ENCODE measurements around the gene GPR135.

The GPR135 gene

GRCh38 chr14:59510001-59510400, 44.8 kb upstream of the GPR135 start:
- TF ChIP-seq EZH2phosphoT487 (IDR thresholded peaks at IDR 0.05; ENCODE audit: borderline replicate concordance, low read length) (no peak), CTCF (IDR thresholded peaks at IDR 0.05; ENCODE audit: low read depth, low read length, poor library complexity, severe bottlenecking) (no peak)
- Histone ChIP-seq H3K36me3 (ENCODE audit: control insufficient read depth, low read length) (no peaks in the 10 kb centered on the region), H3K9me2 (replicated peaks; ENCODE audit: control insufficient read depth, low read length) (no peaks in the 10 kb centered on the region)

GRCh38 chr14:59509101-59509500, 43.9 kb upstream of the GPR135 start:
- Histone ChIP-seq H3K27me3 (ENCODE audit: control insufficient read depth, low read length) (peaks cover 5% of the 10 kb centered on the region; the same call in 1 of the 2 replicates), H3K79me2 (ENCODE audit: control insufficient read depth, low read length) (no peaks in the 10 kb centered on the region), H3K9me3 (ENCODE audit: control insufficient read depth, insufficient read depth, low read length) (no peaks in the 10 kb centered on the region), H4K20me1 (ENCODE audit: control insufficient read depth, insufficient read depth, low read depth, low read length) (no peaks in the 10 kb centered on the region), H3K27ac (ENCODE audit: low read depth, low read length) (no peak overlapping the region), H3K9me2 (replicated peaks; ENCODE audit: control insufficient read depth, low read length) (no peaks in the 10 kb centered on the region), H3K4me3 (ENCODE audit: low read length) (no peak overlapping the region), H3F3A (ENCODE audit: control insufficient read depth, insufficient read depth) (no peaks in the 10 kb centered on the region), H3K4me2 (ENCODE audit: low read length) (no peak overlapping the region), H3K4me1 (ENCODE audit: control insufficient read depth, low read length) (no peaks in the 10 kb centered on the region), H3K36me3 (ENCODE audit: control insufficient read depth, low read length) (peaks cover 2% of the 10 kb centered on the region)
- TF ChIP-seq EZH2phosphoT487 (IDR thresholded peaks at IDR 0.05; ENCODE audit: borderline replicate concordance, low read length) = no peak
- no peak for TF ChIP-seq CTCF (IDR thresholded peaks at IDR 0.05; ENCODE audit: low read depth, low read length, poor library complexity, severe bottlenecking)

More at GRCh38 chr14:59510001-59510400, 44.8 kb upstream of the GPR135 start:
- no peaks in the 10 kb centered on the region for H3K4me1 ChIP-seq (ENCODE audit: control insufficient read depth, low read length)
- H4K20me1 ChIP-seq (ENCODE audit: control insufficient read depth, insufficient read depth, low read depth, low read length) = no peaks in the 10 kb centered on the region
- no peaks in the 10 kb centered on the region for H3K79me2 ChIP-seq (ENCODE audit: control insufficient read depth, low read length)
- H3K4me3 ChIP-seq (ENCODE audit: low read length) = no peak overlapping the region
- H3K27me3 ChIP-seq (ENCODE audit: control insufficient read depth, low read length) = peaks cover 5% of the 10 kb centered on the region; the same call in 1 of the 2 replicates
- no peaks in the 10 kb centered on the region for H3F3A ChIP-seq (ENCODE audit: control insufficient read depth, insufficient read depth)
- no peak overlapping the region for H3K27ac ChIP-seq (ENCODE audit: low read depth, low read length)
- H3K9me3 ChIP-seq (ENCODE audit: control insufficient read depth, insufficient read depth, low read length) = no peaks in the 10 kb centered on the region
- no peak overlapping the region for H3K4me2 ChIP-seq (ENCODE audit: low read length)

- H3K4me2 ChIP-seq (ENCODE audit: low read length) = no peak overlapping the region
- no peaks in the 10 kb centered on the region for H3K9me3 ChIP-seq (ENCODE audit: control insufficient read depth, insufficient read depth, low read length)
- no peaks in the 10 kb centered on the region for H4K20me1 ChIP-seq (ENCODE audit: control insufficient read depth, insufficient read depth, low read depth, low read length)
- TF ChIP-seq CTCF (IDR thresholded peaks at IDR 0.05; ENCODE audit: low read depth, low read length, poor library complexity, severe bottlenecking) (no peak), EZH2phosphoT487 (IDR thresholded peaks at IDR 0.05; ENCODE audit: borderline replicate concordance, low read length) (no peak)
- no peak overlapping the region for H3K4me3 ChIP-seq (ENCODE audit: low read length)
- no peaks in the 10 kb centered on the region for H3K79me2 ChIP-seq (ENCODE audit: control insufficient read depth, low read length)
- H3K36me3 ChIP-seq (ENCODE audit: control insufficient read depth, low read length) = peaks cover 6% of the 10 kb centered on the region
- no peaks in the 10 kb centered on the region for H3K9me2 ChIP-seq (replicated peaks; ENCODE audit: control insufficient read depth, low read length)
- H3K27ac ChIP-seq (ENCODE audit: low read depth, low read length) = no peak overlapping the region
- H3F3A ChIP-seq (ENCODE audit: control insufficient read depth, insufficient read depth) = no peaks in the 10 kb centered on the region
- no peaks in the 10 kb centered on the region for H3K4me1 ChIP-seq (ENCODE audit: control insufficient read depth, low read length)
- peaks cover 5% of the 10 kb centered on the region; the same call in 1 of the 2 replicates for H3K27me3 ChIP-seq (ENCODE audit: control insufficient read depth, low read length)
Measured at GRCh38 chr14:59507752-59508103, 42.5 kb upstream of the GPR135 start.
